Breast epithelium (tissue), 3 donors: ENCODE measurements around the gene SOCS7.

Experiments
- POLR2A ChIP-seq: fragments of 450-650 bp; IDR thresholded peaks from one replicate; pipeline ENCODE4 v1.6.1; 2016; ENCODE audit warnings: antibody characterized with exemption, mild to moderate bottlenecking, moderate library complexity
- TF ChIP-seq, protein P1 (sequence below), 3 donors: fragments of 450-650 bp; IDR thresholded peaks; one replicate each; pipeline ENCODE4 v1.5.1; 2016 to 2017; ENCODE audit warnings: antibody characterized with exemption in 3 of 3, mild to moderate bottlenecking in 3 of 3, moderate library complexity in 3 of 3

DNA sequence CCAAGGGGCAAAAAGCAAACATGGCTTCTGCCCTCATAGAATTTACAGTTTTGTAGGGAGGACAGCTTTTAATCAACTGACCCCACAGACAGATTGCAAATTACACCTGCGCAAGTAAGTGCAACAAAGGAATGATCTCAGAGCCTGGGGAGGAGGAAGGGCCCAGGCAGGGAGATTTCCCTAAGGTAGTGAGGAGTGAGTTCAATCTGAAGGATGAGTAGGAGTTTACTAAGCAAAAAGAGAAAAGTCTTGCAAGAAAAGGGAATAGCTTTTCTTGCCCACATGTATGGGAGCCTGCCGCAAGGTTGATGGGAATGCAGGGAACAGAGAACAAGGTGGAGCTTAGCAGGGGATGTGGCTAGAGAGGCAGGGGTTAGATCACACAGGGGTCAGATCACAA, 1.6 kb upstream of the SOCS7 start:
- TF ChIP-seq, protein P1, sequence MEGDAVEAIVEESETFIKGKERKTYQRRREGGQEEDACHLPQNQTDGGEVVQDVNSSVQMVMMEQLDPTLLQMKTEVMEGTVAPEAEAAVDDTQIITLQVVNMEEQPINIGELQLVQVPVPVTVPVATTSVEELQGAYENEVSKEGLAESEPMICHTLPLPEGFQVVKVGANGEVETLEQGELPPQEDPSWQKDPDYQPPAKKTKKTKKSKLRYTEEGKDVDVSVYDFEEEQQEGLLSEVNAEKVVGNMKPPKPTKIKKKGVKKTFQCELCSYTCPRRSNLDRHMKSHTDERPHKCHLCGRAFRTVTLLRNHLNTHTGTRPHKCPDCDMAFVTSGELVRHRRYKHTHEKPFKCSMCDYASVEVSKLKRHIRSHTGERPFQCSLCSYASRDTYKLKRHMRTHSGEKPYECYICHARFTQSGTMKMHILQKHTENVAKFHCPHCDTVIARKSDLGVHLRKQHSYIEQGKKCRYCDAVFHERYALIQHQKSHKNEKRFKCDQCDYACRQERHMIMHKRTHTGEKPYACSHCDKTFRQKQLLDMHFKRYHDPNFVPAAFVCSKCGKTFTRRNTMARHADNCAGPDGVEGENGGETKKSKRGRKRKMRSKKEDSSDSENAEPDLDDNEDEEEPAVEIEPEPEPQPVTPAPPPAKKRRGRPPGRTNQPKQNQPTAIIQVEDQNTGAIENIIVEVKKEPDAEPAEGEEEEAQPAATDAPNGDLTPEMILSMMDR (IDR thresholded peaks at IDR 0.05) = no peak
- TF ChIP-seq POLR2A = no peak
